Measurements from ENCODE around the gene USP33.
A peak's percentile ranks its signal among the peaks of the same experiment; 100 is the strongest.
"Not testable (repeated sequence)": the region's sequence is repeated elsewhere in the genome, so short reads cannot be mapped to it uniquely, and the experiment has no call there.

The USP33 gene

DNA sequence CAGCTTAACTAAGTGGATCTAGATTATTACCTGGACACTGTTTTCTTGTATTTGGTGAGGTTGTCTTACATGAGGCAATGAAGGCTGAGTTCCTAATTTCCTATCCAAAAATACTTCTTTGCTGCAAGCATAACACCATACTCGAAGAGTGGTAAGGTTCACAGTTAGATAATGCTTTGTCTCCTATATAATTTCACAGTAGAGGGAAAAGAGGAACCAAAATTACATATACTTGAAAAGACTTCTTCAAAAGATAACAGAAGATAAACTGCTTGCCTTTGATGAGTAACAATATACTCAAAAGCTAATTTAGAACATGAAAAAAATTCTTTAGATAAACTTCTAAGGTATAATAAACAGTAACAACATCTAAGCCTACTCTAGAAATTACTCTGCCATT is 20.4 kb downstream of the USP33 start:
- no peak for DNase-seq (ENCODE audit: low read depth, low spot score)

DNA sequence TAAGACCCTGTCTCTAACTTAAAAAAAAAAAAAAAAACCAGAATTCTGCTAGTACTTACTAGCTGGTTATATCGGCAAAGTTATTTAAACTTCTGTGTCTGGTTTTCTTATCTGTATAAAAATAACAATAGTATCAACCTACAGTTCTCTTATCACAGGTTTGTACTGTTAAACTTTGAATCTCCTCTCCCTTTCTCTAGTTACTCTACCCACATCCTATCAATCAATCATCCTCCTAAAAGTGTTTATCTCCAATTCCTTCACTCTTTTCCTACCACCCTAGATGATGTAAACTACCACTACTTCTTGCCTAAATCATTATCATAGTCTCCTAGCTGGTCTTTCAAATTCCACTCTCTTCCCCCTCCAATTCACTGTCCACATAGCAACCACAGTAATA is 27.6 kb downstream of the USP33 start:
- no peak for DNase-seq (ENCODE audit: low read depth, low spot score)

DNA sequence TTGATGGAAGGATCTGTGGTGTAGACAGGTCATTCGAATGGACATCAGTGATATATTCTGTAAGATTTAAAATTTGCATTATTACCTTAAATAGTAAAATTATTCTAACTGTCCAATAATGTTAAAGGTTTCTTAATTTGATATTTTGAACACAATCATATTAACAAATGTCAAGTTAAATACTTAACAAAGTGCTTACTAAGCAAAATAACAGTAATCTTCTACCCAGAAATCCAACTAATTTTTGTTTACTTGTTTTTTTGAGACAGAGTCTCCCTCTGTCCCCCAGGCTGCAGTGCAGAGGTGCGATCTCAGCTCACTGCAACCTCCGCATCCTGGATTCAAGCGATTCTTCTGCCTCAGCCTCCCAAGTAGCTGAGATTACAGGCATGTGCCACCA is 33.9 kb downstream of the USP33 start:
- no peak for DNase-seq (ENCODE audit: low read depth, low spot score)

DNA sequence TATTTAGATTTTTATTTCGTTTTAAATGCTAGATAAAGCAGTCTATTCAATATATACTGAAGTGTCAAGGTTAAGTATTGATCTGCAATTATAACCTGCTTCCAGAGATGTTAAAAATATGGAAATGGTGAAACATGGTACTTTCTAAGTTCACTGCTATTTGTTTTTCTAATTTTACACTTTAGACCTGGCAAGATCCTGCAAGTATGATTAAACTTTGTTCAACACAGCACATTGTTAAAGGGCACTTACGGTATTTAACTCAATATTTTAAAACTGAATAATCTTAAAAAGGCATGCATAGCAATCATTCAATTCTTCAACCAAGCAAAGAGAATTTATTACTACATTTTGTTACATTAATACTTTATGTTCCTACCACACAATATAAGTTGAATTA is 41.5 kb downstream of the USP33 start:
- no peak for DNase-seq (ENCODE audit: low read depth, low spot score)

DNA sequence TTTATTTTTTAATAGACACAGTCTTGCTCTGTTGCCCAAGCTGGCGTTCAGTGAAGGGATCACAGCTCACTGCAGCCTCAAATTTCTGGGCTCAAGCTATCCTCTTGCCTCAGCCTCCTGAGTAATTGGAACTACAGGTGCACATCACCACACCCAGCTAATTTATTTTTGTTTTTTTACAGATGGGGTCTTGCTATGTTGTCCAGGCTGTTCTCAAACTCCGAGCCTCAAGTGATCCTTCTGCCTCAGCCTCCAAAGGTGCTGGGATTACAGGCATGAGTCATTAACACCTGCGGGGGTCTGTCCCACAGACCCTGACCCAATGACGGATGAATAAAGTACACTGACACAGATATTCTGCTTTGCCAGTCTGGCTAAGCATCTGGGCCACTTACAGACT is 43.6 kb downstream of the USP33 start:
- DNase-seq (ENCODE audit: low read depth, low spot score), result no peak

DNA sequence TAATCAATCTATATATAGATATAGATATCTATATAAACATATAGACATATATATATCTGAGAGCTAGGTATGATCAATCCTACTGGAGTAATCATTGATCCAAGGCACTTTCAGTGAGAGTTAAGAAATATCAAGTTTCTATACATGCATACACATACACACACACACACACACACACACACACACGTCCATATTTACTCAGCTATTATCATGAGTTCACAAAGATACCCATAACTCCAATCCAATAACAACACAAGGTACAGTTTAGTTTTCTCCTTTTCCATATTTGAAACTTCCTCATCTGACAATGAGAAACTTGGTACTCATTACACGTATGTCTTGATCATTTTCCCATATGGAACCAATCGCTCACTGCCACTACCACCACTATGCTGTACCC is 49.9 kb downstream of the USP33 start:
- DNase-seq (ENCODE audit: low read depth, low spot score), result no peak

DNA sequence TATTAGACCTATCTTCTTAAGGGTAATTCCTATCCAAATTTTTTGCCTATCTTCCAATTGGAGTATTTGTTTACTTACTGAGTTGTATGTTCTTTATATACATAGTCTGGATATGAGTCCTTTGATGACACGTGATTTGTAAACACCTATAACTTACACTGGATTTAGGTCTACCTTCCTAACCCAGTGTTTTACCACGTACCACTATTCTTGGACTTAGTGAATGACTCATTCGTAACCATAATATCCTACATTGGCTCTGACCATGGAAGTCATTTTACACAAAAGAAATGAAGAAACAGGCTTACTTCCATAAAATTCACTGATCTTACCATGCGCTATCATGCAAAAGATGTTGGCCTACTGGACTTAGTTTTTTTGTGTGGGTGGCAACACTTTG is 53.3 kb downstream of the USP33 start:
- no peak for DNase-seq (ENCODE audit: low read depth, low spot score)

DNA sequence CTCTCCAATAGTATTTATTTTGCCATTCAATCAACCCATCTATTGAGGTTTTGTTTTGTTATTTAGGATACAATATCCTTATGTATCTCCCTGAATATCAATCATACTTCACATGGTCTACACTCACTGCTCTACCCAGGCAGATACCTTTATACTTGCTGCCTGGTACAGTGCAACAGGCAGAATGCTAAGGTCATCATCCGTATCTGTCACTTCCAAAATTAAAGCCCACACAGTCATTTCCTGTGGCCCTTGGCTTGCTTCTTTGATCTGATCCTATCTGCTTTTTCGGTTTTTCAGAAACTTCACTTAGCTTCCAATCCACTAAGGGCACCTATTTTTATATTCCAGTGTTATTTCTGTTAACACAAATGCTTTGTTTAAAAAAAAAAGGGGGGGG is 54.9 kb downstream of the USP33 start:
- no peak for DNase-seq (ENCODE audit: low read depth, low spot score)

DNA sequence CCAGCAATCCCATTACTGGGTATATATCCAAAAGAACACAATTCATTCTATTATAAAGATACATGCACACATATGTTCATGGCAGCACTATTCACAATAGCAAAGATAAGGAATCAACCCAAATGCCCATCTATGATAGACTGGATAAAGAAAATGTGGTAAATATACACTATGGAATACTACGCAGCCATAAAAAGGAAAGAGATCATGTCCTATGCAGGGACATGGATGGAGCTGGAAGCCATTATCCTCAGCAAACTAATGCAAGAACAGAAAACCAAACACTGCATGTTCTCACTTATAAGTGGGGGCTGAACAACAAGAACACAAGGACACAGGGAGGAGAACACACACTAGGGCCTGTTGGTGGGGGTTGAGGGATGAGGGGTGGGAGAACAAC is 60.0 kb downstream of the USP33 start:
- DNase-seq (ENCODE audit: low read depth, low spot score), result not testable (repeated sequence)

DNA sequence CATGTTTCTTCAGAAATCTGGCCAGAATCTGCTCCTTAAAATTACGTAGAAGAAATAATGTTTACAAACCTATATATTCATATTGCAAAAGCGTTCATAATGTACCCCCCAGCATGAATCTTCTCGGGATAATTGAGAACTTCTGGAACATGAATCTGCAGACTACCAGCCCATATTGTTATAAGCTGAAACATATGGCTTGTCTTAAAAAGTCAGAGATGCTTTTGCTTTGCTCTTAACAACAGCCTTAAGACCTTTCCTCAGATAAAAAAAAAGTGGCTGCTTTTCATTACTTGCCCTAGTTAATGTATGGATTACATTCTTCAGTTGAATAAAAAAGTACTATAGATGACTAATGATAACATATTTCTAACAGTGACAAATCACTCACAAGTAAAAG is 62.2 kb downstream of the USP33 start:
- no peak for DNase-seq (ENCODE audit: low read depth, low spot score)

DNA sequence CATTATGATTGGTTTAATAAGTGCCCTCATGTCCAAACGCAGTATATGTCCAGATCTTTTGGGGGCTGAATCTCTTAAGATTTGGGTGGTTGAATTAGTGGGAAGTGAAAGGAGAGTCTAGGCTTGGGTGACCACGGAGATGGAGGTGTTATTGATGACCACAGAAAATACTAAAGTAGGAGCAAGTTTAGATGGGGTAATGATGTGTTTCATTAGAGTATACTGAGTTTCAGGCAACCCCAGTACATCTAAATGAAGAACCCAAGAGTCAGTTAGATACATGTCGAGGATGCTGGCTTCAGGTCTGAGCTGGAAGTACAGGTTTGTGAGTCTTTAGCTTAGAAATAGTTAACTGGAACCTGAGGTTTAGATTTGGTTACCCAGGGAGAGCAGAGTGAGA is 70.7 kb downstream of the USP33 start:
- DNase-seq (ENCODE audit: low read depth, low spot score), result no peak

DNA sequence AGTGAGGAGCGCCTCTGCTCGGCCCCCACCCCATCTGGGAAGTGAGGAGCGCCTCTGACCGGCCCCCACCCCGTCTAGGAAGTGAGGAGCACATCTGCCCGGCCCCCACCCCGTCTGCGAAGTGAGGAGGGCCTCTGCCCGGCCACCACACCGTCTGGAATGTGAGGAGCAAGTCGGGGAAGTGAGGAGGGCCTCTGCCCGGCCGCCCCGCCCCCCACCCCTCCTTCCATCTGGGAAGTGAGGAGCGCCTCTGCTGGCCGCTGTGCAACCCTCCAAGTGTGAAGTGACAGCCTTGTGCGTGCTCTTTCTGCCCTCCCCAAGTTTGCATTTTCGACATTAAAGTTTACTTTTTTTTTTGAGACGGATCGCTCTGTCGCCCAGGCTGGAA is 72.1 kb downstream of the USP33 start:
- no peak for DNase-seq (ENCODE audit: low read depth, low spot score)

DNA sequence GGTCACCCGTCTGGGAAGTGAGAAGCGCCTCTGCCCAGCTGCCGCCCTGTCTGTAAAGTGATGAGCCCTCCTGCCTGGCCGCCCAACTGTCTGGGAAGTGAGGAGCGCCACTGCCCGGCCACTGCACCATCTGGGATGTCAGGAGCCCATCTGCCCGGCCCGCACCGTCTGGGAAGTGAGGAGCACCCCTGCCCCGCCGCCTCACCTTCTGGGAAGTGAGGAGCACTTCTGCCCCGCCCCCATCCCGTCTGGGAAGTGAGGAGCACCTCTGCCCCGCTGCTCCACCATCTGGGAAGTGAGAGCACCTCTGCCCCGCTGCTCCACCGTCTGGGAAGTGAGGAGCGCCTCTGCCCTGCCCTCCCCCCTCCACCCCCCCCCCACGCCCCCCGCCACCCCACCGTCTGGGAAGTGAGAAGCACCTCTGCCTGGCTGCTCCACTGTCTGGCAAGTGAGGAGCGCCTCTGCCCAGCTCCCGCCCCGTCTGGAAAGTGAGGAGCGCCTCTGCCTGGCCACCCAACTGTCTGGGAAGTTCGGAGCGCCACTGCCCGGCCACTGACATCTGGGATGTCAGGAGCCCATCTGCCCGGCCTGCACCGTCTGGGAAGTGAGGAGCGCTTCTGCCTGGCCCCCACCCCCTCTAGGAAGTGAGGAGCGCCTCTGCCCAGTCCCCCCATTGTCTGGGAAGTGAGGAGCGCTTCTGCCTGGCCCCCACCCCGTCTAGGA is 72.7 kb downstream of the USP33 start:
- no peak for DNase-seq (ENCODE audit: low read depth, low spot score)

DNA sequence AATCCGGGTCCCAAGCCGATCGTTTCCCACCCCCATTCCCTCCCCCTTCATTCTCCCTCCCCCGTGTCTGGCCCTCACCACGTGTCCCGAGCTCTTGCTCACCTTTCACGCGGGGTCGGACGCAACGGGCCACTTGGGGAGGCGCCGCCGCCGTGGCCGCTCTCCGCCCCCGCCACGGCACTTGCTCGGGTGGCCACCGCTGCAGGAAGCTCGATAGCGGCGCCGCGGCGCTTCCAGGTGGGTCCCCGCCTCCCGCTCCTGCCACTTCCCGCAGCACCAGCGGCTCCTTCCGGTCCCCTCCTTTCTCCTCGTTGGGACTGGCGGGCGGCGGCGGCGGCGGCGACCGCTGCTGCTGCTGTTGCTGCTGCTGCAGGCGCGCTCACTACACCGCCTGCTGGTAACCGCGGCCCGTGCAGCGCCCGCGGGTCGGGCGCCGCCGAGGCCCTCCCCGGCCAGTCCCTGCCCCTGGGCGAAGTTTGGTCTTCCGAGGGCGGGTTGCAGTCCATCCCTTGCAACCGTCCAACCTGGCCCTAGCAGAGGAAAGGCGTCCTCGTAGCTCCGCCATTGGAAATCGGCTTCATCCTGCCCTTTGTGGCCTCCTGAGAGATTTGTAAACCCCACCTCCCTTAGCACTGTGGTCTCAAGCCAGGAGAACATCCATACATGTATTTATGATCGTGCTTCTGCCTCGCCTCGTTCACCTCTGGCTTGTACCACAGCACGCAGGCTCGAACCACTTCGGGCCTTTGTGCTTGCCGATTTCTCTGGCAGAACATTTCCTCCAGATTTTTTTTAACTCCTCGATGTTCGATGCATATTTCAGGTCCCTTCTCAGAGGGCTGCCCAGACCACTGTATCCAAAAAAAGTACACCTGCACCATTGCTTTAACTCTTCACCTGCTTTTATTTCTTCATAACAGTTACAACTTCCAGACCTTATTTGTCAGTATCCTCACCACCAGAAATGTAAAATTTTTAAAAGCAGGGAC is 76.2 kb downstream of the USP33 start:
- DNase-seq (ENCODE audit: low read depth, low spot score), result peak; percentile 76

DNA sequence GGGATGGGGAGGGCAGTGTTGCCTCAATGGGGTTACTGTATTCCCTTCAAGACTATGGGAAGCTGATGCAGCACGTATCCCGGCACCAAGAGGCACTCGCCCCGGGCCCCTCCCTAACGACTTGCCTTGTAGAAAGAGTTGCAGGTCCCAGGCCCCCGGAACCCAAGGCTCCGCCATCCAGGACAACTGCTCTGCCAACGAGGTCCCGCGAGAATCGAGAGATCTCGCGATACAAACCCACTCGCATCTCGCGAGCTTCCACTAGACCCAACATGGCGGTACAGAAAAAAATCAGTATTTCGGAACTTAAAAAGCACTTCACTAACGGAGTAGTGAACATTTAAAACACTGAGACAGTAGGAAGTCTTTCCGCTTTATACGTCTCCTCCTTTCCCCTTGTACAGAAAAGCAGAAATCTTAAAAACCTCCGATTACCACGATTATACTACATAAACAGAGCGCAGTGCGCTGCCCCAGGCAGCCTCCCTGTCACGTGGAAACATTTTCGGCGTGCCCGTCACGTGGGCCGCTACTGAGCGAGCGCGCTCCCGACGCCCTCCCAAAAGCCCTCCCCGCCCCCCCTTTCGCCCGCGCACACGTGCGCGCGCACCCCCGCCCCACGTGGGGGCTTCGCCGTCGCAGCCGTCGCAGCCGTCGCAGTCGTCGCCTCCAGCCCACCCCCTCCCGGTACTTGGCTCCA is 77.0 kb downstream of the USP33 start, which contains the start of gene ZZZ3:
ZZZ3 (minus strand) TSS at position 199 of the 700 bp plus-strand sequence. CDS start 49,304 bp downstream, outside the sequence.
- peak; percentile 71 for DNase-seq (ENCODE audit: low read depth, low spot score)

DNA sequence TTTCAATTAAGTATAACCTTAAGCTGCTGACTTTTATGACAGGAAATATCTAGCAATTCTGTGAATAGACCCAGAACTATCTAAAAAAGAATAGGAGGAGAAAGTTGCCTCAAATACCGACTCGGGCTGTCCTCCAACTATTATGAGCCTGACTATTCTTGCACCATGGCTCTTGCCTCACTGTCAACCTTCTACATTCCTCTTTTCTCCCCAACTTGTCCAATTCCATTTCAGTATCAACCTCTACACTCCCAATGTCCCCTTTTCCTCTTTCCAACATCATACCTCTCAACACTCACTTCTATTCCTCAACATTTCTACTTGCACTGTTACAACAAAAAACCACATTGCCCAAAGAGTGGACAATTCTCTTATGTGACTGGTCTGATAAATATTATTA is 79.5 kb downstream of the USP33 start:
- DNase-seq (ENCODE audit: low read depth, low spot score), result no peak

DNA sequence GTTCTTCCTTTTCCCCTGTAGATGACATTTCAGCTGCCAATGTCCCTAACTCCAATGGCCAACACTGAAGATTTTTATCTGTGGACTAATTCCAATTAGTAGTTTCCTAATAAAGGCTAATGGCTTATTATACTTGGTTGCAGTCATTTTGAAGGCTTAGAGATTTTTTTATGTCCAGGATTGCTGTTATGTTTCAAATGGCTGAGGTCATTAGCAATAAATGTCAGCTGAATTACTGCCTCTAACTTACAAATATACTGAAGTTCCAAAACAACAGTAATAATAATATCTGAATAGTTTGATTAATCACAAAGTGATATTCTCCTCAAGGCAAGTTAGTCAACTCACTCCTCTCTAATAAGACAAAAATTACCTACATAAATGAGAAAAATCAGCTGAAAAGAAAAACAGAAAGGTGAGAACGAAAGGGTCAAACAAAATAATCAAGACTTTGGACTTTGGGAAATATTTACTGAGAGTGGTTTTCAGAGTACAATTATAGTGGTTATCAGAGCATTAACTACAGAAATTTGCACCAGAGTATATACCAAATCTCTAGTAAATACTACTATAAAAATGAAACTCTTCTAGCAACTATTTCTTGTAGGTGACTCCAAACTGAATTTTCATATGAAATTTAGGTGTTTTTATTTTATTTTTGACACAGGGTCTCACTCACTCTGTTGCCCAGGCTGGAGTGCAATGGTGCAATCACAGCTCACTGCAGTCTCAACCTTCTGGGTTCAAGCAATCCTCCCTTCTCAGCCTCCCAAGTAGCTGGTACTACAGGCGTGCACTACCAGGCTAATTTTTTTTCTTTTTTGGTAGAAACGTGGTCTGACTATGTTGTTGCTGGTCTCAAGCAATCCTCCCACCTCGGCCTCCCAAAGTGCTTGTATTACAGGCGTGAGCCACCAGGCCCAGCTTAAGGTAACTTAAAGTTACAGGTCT is 80.7 kb downstream of the USP33 start:
- DNase-seq (ENCODE audit: low read depth, low spot score), result no peak

DNA sequence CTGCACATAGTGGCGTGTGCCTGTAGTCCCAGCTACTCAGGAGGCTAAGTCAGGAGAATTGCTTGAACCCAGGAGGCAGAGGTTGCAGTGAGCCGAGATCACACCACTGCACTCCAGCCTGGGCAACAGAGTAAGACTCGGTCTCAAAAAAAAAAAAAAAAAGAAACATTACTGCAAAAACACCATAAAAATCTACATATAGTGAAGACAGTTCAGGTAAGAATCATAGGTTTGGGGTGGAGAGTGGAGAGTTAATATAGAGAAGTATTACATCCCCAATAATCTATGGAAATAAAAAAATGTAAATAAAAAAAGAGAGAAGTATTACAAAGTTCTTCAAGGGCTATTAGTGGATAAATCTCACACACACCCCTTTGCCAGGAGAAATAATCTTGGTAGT is 84.8 kb downstream of the USP33 start:
- DNase-seq (ENCODE audit: low read depth, low spot score), result not testable (repeated sequence)

DNA sequence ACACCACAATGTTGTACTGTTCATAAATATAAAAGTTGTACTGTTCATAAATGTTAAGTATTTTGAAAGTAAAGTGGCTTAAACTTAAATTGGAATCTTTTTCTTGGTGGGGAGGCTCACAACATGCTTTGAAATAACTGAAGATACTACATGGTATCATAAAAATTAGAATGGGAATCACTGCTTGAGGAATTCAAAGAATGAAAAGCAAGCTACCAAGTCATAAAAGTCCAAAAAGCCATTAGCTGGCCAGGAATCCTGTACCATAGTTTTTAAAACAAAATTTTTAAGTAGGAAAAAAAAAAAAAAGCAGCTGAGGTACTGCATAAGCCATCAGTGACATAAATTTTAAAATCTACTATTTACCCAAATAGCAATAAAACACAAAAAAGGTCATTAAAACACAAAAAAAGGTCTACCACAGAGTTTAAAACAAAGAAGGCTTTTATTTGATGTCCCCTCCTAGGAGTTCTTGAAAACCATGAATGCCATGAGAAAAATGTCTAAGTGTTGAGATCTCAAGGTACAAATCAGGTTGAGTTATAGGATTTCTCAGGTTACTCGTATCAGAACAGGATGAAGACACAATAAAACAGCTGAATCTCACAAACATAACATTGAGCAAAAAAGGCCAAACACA is 85.8 kb downstream of the USP33 start:
- DNase-seq (ENCODE audit: low read depth, low spot score), result no peak

DNA sequence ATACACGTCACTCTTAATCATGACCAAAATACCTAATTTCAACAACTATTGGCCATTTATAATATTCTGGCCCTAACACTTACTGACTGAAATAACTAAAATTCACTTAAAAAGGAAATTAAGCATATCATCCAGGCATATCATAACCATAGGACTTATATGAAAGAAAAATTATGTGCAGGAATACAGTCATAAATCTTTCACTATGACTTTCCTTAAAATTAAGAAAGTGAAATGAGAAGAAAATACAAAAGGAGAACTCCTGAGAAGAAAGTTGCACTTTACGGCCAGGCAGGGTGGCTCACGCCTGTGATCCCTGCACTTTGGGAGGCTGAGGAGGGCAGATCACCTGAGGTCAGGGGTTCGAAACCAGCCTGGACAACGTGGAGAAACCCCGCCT is 86.6 kb downstream of the USP33 start:
- no peak for DNase-seq (ENCODE audit: low read depth, low spot score)

DNA sequence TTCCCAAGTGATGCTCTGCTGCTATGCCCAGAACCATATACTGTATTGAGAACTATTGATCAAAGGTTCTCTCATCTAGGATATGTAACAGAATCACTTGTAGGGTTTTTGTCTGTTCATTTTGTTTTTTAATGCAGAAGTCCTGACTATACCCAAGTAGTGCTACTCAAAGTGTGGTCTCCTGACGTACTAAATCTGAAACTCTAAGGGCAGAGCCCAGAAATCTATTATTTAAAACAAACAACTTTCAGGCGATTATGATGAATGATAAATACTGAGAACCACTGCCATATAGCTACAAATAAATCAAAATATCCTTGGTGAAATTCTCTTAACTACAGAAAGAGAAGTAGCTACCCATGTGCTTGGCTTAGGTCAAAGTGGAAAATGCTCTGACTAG is 87.3 kb downstream of the USP33 start:
- DNase-seq (ENCODE audit: low read depth, low spot score), result no peak
